ENCODE results near the gene S100A7.
"Not testable (repeated sequence)": the region's sequence is repeated elsewhere in the genome, so short reads cannot be mapped to it uniquely, and the experiment has no call there.

S100A7 gene

DNA sequence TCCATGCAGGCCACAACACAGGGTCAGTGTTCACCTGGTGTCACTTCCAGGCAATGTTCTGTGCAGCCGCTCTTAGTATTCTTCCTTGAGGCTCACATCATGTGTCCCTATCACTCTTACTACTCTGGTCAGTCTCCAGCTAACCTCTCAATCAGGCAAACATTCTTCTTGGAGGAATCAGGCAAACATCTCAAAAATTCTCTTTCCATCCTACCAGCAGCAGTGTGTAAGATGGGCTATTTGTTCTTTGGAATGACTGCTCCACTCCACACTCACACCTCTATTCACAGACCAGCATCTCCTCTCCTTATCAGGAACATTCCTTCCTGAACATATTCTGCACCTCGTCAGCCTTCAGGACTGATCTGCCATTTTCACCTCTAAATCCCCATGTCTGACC is 40.1 kb downstream of the S100A7 start:
- TF ChIP-seq MYC (IDR thresholded peaks at IDR 0.05; ENCODE audit: low read depth, low read length) (no peak), POLR2A (IDR thresholded peaks at IDR 0.05; ENCODE audit: extremely low read depth, insufficient read length) (no peak)
- TF ChIP-seq, protein P1, sequence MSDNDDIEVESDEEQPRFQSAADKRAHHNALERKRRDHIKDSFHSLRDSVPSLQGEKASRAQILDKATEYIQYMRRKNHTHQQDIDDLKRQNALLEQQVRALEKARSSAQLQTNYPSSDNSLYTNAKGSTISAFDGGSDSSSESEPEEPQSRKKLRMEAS (IDR thresholded peaks at IDR 0.05; ENCODE audit: low read depth, low read length), result no peak
- TF ChIP-seq, protein P2, sequence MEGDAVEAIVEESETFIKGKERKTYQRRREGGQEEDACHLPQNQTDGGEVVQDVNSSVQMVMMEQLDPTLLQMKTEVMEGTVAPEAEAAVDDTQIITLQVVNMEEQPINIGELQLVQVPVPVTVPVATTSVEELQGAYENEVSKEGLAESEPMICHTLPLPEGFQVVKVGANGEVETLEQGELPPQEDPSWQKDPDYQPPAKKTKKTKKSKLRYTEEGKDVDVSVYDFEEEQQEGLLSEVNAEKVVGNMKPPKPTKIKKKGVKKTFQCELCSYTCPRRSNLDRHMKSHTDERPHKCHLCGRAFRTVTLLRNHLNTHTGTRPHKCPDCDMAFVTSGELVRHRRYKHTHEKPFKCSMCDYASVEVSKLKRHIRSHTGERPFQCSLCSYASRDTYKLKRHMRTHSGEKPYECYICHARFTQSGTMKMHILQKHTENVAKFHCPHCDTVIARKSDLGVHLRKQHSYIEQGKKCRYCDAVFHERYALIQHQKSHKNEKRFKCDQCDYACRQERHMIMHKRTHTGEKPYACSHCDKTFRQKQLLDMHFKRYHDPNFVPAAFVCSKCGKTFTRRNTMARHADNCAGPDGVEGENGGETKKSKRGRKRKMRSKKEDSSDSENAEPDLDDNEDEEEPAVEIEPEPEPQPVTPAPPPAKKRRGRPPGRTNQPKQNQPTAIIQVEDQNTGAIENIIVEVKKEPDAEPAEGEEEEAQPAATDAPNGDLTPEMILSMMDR (IDR thresholded peaks at IDR 0.05; ENCODE audit: low read depth, low read length), result no peak
- DNase-seq (ENCODE audit: low read depth), result no peak
- H3K4me3 ChIP-seq (ENCODE audit: low read depth, low read length), result no peak overlapping the region

DNA sequence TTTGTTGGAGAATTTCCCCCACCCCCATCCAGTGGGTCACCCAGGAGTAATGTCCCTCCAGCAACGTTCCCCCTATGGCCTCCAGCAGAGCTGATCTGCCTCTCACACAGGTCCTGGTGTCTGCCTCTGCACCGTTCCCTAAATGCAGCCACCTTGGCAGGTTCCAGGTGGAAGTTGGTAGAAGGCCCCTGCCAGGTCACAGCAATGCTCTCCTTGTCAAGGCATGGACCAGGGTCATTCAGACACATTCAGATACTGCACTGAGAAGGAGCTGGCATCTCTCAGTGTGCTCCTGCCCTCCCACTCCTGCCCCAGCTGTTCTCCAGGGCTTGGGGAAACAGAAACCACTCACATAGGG is 41.0 kb downstream of the S100A7 start:
- not testable (repeated sequence) for DNase-seq (ENCODE audit: low read depth)

DNA sequence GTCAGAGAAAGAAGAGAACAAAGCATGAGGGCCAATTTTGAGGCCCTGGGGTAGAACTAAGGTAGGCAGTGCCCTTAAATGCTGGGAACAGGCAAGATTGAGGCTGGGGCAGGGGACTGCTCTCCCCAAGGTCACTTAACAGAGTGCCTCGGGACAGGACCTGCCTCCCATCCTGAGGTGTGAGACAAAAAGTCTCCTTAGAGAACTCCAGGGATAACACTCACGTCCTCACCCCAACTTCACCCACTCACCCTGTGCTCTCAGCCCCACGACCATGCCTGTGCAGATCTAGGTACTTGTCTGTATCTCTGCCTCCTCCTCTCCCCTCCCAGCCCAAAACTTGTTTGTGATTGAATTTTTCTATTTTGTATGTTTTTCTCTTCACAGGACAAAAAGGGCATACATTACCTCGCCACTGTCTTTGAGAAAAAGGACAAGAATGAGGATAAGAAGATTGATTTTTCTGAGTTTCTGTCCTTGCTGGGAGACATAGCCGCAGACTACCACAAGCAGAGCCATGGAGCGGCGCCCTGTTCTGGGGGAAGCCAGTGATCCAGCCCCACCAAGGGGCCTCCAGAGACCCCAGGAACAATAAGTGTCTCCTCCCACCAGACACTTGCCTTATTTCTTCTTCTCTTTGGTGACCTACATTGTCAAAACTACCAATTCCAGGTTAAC is 41.6 kb downstream of the S100A7 start:
- H3K4me3 ChIP-seq (ENCODE audit: low read depth, low read length); DNase-seq (ENCODE audit: low read depth): not testable (repeated sequence)

More for the DNA sequence above, 41.0 kb downstream of the S100A7 start:
- H3K4me3 ChIP-seq (ENCODE audit: low read depth, low read length), result not testable (repeated sequence)

DNA sequence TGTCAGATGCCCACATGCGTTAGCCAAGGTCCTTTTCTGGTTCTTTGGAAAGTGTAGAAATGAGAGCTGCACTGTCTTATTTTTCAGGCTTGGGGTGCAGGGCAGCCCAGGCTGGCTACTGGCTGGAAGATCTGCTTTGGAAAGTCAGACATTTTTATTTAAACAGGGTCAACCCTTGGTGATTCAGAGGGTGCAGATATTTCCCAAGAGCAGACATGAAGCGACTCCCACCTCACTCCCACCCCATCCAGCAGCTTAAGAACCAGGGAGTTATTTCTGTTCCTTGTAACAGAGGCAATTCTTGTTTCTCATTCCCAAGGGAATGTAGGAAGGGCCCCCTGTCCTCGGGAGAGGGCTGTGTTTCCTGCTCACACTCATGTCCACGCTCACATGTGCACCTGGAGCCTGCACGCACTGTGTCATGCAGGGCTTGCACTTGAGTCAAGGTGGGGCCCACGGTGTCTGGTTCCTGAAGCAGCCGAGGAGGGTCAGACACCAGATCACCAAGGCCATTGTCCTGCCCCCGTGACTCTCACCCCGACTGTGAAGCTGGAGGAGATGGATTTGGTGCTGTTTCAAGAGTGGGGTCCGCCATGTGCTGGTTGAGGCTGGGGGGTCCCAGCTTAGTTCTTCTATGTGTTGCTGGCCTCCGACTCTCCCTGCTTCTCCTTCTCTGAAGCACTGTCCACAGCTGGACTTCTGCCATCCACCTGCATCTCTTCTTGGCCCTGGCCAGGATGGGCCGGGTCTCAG is 43.1 kb downstream of the S100A7 start:
- DNase-seq (ENCODE audit: low read depth), result no peak
- H3K4me3 ChIP-seq (ENCODE audit: low read depth, low read length), result no peak overlapping the region
- TF ChIP-seq POLR2A (IDR thresholded peaks at IDR 0.05; ENCODE audit: extremely low read depth, insufficient read length) (no peak), MYC (IDR thresholded peaks at IDR 0.05; ENCODE audit: low read depth, low read length) (no peak)
- TF ChIP-seq, protein P1 (IDR thresholded peaks at IDR 0.05; ENCODE audit: low read depth, low read length), result no peak
- TF ChIP-seq, protein P2 (IDR thresholded peaks at IDR 0.05; ENCODE audit: low read depth, low read length), result no peak

DNA sequence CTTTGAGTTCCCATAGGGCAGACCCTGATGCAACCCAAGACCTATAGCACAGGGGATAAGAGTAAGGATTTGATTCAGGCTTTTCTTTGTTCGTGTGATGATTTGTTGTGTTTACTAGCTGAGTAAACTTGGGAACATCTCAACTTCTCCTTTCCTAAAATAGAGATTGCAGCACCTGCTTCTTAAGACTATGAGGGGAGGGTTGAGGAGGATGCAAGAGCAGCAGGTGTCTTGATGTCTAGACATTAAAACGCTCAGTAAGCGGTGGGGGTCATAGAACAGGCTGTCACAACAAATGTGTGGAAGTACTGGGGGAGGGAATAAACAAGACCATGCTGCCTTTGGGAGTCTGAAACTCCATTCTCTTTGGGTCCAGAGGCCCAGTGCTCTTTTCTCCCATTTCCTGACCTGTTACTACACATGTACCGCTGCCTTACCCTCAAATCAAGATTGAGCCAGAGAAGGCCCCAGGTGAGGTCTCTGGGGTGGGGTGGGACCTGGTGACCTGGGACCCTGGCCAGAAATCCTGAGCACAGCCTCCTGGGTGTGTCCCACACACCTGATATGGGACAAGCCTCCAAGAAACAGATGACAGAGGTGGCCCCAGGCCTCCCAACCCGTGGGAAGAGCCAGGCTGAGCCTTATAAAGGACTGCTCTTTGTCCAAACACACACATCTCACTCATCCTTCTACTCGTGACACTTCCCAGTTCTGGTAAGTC is 44.4 kb downstream of the S100A7 start, which contains the start of gene S100A7A:
TSS of gene S100A7A (plus strand) at position 671 of the 721 bp plus-strand sequence. CDS start 1,563 bp downstream, outside the sequence.
- no peak for TF ChIP-seq MYC (IDR thresholded peaks at IDR 0.05; ENCODE audit: low read depth, low read length)
- no peak for TF ChIP-seq POLR2A (IDR thresholded peaks at IDR 0.05; ENCODE audit: extremely low read depth, insufficient read length)
- TF ChIP-seq, protein P1 (IDR thresholded peaks at IDR 0.05; ENCODE audit: low read depth, low read length), result no peak
- TF ChIP-seq, protein P2 (IDR thresholded peaks at IDR 0.05; ENCODE audit: low read depth, low read length), result no peak
- no peak within 1 kb of the TSS for H3K4me3 ChIP-seq (ENCODE audit: low read depth, low read length)
- no peak for DNase-seq (ENCODE audit: low read depth)

DNA sequence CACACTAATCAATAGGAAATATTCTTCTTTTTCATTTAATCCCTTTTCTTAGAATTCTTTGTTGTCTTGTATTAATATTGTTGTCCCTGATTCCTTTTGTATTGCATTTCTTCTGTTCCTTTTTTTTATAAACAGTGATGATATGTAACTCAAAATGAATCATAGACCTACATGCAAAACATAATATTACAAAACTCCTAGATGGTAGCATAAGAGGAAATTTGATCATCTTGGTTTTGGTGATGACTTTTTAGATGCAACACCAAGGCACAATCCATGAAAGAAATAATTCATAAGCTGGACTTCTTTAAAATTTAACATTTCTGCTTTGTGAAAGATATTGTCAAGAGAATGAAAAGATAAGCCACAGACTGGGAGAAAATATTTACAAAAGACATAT is 46.5 kb downstream of the S100A7 start:
- DNase-seq (ENCODE audit: low read depth); H3K4me3 ChIP-seq (ENCODE audit: low read depth, low read length): not testable (repeated sequence)

All from NB4 (cell line).